Activated CD4-positive, alpha-beta T cell treated with anti-CD3 and anti-CD28 coated beads for 24 hours (primary cell): ENCODE measurements around the gene INTS15.
A peak's percentile ranks its signal among the peaks of the same experiment; 100 is the strongest.
"Not testable (repeated sequence)": the region's sequence is repeated elsewhere in the genome, so short reads cannot be mapped to it uniquely, and the experiment has no call there.

Experiments
- DNase-seq, 2 donors: peaks; one replicate each; pipeline ENCODE4 v3.0.0-alpha.2; 2020; ENCODE audit warnings: low read depth in 2 of 2

Gene INTS15

DNA sequence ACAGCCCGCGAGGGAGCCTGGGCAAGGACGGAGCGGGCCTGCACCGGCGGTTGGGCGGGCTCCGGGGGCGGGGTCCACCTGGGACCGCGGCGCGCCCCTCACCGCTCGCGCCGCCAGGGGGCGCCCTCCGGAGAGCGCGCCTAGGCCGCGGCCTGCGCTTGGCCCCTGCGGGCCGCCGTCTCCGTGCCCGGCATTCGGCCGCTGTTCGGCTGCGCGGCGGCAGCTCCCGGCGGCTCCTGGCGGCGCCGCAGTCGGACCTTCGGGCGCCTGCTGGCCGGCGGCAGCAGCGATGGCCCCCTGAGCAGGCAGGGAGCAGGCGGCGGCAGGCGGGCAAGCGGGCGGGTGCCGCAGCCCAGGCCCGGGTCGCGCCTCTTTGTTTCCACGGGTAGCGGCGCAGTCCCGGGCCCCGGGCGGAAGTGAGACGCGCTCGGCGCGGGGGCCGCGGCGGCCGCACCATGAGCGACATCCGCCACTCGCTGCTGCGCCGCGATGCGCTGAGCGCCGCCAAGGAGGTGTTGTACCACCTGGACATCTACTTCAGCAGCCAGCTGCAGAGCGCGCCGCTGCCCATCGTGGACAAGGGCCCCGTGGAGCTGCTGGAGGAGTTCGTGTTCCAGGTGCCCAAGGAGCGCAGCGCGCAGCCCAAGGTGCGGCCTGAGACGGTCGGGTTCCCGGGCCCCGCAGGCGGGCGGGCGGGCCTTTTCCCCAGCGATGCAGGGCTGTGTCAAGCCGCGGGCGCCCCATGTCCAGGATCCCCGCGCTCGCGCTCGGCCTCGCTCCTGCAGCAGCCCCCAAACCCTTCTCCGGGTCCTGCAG, at the start of gene INTS15:
Gene INTS15 (plus strand): TSS at position 193 of the 816 bp plus-strand sequence. CDS start 263 bp downstream, at position 456.
- DNase-seq, result peak; percentile 67 to 74

DNA sequence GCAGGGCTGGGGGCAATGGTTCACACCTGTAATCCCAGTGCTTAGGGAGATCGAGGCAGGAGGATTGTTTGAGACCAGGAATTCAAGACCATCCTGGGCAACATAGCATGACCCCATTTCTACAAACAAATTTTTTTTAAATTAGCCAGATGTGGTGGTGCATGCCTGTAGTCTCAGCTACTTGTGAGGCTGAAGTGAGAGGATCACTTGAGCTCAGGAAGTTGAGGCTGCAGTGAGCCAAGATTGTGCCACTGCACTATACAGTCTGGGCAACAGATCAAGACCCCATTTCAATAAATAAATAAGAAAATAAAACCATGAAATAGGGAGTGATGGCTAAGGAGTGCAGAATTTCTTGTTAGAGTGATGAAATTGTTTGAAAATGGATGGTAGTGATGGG, 47.5 kb upstream of the INTS15 start:
- DNase-seq, result no peak

DNA sequence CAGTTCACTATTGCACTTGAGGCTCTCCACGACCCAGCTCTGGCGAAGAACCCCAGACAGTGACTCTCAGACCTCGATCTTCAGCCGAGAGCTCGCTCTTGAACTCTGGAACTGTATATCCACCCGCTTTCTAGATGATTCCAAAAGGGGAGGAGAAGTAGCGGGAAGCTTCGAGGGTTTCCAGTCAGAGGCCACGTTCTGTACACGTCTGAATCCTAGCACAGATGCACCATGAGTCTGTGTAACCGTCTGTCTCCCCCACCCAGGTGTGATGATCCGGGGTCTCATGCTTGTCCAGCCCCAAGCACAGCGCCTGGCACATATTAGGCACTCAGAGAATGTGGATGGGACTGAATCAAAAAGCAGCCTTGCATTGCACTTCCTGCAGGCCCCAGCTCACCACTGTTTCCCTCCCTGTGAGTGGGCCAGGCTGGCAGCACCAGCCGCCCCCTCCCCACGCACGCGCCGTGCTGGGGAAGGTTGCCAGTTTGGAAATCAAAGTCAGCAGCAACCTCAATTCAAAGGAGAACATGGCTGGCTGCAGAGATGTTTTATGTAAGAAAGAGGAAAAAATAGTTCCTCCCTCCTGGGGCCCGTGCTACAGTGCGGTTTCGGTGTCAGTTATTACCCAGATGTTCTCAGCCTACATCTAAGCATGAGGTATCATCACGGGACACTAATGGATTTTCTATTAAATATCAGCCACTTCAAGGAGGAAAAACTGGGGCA, 44.3 kb upstream of the INTS15 start:
- no peak for DNase-seq

DNA sequence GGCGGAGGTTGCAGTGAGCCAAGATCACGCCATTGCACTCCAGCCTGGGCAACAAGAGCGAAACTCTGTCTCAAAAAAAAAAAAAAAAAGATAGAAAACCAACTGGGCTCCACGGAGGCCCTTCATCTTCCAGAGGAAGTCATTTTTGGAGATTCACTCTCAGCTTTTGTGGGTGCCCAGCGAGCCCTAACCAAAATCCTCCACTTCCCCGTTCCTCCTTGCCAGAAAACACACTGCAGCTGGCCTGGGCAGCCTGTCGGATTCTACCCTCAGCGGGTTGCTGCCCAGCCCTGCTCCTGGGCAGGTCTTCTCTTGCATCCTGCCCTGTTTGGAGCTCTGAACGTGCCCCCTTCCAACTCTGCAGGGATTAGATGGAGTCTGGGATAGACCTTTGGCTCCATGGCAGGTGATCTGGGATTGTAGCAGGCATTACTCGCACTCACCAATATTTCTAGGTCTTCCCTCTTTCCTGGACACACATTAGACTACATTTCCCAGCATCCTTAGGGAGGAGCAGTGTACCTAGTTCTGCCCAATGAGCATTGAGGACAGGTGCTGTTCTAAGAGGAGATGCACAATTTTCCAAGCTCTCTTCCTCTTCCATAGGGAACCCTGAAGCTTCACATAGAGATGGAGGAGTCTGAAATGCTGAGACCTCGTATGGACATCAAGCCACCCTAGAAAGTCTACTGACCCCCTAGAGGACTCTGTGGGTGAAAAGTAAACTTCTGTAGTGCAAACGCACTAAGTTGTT, 43.1 kb upstream of the INTS15 start:
- DNase-seq, result no peak

DNA sequence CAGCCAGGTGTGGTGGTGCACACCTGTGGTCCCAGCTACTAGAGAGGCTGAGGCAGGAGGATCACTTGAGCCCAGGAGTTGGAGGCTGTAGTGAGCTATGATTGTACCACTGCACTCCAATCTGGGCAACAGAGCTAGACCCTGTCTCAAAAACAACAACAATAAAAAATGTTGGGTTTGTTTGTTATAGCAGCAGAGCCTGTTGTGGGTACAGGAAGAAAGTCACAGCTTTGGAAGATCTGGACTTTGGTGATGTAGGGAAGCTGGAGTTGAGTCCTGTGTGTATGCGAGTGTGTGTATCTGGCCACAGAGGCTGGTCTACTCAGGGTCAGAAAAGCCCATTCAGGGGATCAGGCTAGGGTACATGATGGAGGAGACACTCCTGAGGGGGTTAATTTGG, 42.4 kb upstream of the INTS15 start:
- no peak for DNase-seq

DNA sequence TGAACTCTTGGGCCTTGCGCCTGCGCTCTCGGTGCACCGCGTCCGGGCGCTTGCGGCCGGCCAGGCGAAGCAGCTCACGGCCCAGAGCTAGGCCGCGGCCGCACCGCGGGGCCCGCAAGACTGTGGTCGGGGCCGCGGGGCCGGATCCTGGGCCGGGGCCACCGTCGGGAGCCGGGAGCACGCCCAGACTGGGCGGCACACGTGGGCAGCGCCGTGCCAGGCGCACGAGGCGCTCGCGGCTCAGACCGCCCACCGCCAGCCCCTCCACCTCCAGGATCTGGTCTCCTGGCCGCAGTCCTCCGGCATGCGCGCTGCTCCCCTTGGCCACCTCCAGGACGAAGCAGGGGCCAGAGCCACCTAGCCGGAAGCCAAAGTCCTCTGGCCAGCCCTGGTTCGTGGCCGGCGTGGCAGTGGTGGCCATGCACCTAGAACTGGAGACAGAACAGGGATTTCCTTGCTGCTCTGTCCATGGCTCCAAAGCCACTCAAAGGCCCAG, 38.8 kb upstream of the INTS15 start, which contains the start of gene GRID2IP:
Gene GRID2IP (minus strand): TSS at position 446 of the 496 bp plus-strand sequence. CDS start 25 bp downstream, at position 421.
- DNase-seq, result no peak

DNA sequence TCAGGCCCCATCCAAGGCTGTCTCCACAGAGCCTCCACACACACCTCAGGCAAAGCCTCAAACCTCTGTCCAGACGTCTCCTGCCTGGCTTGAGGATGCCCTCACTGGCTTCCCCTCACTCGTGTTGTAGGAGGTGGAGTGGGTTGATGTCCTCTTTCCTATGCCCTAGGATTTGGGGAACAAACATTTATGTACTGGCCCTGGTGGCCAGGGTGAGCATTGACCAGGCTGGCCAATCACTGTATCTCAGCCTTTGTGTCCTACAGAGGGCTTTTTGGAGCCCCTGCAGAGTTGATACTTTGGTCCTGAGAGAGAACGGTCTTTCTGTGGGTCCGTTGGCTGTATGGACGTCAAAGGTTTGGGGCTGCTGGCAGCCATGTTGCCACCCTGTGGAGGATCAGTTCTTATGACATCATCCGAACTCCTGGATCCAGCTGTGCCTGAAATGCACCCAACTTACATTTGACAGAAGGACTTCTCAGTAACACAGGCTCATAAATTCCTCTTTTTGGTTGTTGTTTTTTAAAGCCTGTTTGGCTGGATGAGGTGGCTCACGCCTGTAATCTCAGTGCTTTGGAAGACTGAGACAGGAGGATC, 36.3 kb upstream of the INTS15 start:
- DNase-seq, result no peak

DNA sequence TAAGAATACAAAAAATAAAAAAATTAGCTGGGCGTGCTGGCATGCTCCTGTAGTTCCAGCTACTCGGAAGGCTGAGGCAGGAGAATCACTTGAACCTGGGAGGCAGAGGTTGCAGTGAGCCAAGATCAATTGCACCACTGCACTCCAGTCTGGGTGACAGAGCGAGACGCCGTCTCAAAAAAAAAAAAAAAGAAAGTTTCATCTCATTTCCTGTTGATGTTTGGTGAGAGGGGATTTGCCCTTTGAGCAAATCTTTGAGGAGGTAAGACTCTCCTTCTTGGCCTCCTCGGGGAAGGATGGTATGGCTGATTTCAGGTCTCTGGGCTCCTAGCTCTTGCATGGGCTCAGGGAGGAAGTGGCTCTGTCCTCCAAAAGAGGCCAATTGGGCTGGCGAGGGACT, 35.0 kb upstream of the INTS15 start:
- no peak for DNase-seq

DNA sequence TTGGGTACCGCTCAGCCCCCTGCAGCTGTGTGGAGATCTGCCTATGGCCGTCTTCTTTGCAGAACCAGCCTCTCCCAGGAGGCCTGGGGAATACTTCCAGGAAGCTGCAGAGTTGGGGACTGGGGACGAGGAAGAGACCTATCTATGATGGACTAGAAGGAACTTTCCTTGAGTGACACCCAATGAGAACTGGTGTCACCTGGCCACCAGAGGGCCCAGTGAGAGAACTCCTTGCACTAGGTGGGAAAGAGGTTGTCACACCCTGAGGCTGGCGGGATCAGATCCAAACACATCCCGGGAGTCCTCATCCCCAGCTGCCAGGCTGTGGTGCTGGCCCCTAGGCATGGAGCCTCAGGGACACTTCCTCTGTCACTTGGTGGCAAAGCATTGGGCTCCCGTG, 33.6 kb upstream of the INTS15 start:
- no peak for DNase-seq

DNA sequence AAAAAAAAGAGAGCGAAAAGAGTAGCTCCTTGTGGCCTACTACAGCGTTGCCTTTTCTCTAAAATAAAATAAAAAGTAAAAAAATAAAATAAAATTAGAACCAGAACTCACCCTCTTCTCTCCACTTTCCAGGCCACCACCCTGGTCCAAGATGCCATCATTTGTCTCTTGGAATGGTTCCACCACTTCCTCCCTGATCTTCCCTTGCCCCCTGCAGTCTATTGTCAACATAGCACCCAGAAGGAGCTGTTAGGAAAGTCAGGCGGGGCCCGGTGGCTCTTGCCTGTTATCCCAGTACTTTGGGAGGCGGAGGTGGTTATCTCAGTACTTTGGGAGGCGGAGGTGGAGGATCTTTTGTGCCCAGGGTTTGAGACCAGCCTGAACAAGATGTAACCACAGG, 31.0 kb upstream of the INTS15 start:
- no peak for DNase-seq

DNA sequence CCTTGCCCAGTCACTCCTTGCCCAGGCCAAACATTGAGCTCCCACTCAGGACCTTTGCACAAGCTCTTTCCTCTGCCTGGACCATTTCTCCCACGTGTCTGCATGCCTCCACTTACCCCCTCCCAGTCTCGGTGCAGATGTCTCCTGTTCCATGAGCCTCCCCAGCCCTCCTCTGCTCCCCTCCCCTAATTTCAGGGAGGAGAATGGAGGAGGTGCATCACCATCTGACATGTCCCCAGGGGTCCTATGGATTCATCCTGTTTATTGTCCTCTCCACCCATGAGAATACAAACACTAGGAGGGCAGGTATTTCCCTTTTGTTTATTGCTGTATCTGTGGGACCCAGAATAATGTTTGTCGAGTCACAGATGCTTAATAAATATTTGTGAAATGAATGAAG, 29.9 kb upstream of the INTS15 start:
- no peak for DNase-seq

DNA sequence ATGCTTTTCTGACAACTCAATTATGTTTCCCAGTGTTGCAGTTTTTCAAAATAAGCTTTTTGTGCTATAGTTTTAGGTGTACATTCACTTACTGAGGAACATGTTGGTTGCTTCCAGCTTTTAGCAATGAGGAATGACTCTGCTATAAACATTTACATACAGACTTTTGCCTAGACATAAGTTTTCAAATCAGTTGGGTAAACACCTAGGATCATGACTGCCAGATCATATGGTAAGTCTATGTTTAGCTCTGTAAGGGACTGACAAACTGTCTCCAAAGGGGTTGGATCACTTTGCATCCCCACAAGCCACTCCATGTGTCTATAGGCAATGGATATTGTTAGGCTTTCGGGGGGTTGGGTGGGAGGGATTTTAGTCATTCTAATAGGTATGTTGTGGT, 27.7 kb upstream of the INTS15 start:
- DNase-seq, result no peak

DNA sequence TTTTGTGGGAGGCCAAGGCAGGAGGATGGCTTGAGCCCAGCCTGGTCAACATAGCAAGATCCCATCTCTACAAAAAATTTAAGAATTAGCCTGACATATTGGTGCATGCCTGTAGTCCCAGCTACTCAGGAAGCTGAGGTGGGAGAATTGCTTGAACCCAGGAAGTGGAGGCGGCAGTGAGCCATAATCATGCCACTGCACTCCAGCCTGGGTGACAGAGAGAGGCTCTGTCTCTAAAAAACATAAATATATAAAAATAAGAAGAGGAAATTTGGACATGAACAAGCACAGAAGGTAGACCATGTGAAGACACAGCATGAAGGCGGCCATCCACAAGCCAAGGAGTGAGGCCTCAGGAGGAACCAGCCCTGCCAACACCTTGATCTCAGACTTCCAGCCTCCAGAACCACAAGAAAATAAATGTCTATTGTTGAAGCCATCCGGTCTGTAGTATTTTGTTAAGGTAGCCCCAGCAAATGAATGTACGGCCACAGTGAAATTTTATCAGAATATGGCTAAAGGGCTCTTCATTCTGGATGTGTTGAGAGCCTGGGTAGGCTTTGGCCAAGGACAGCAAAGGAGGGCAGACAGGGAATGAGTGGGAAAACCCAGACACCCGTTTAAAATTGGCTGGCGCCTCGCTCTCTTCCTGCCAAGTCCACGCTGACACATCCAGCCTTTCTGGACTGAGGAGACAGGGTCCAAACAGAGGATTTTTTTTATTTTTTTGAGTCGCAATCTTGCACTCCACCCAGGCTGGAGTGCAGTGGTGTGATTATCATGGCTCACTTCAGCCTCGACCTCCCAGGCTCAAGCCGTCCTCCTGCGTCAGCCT, 25.7 kb upstream of the INTS15 start:
- DNase-seq, result no peak

DNA sequence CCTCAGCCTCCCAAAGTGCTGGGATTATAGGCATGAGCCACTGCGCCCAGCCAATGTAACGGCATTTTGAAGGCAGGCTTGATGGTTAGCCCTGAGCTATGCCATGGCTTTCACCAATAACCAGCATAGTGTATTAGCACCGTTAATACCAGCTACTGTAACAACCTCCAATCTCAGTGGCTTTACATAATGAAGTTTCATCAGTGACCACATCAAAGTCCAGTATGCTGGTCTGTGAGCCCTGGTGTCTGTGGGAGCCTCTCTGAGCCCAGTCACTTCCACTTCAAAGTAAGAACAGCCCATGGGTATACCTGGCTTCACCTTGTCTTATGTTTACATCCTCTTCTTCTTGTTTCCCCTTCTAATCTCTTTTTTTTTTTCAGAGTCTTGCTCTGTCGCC, 24.2 kb upstream of the INTS15 start:
- no peak for DNase-seq

DNA sequence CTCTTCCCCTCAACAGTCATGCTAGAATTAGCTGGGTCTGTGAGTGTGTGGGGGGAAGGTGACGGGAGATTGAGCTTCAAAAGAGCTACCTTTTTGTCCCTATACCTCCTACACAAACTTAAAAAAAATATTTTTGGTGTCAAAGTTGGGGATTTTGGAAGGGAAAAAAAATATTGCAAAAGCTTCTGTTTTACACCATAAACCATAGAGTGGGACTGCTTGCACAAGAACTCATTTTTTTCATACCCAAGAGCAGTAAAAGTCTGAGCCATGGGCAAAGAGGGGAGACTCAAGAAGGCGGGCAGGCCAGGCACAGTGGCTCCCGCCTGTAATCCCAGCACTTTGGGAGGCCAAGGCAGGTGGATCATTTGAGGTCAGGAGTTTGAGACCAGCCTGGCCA, 21.9 kb upstream of the INTS15 start:
- no peak for DNase-seq

DNA sequence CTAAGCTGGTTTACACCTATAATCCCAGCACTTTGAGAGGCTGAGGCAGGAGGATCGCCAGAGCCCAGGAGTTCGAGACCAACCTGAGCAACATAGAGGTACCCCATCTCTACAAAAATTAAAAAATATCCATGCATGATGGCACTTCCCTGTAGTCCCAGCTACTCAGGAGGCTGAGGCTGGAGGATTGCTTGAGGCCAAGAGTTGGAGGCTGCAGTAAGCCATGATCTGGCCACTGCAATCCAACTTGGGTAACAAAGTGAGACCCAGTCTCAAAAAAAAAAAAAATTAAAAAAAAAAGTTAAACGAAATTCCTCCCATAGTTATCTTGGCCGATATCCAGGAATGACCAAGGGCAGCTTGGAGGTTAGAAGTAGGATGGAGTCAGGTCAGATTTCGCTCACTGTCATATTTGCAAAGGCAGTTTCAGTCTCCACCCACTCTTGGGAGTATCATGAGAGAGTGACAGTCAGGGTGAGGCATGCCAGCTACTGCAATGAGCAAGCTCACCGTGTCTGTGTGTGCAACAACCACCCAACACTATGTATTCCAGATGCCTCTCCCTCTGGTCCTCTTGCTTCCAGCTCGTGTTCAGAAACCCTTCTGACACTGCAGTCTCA, 18.6 kb upstream of the INTS15 start:
- DNase-seq, result no peak

DNA sequence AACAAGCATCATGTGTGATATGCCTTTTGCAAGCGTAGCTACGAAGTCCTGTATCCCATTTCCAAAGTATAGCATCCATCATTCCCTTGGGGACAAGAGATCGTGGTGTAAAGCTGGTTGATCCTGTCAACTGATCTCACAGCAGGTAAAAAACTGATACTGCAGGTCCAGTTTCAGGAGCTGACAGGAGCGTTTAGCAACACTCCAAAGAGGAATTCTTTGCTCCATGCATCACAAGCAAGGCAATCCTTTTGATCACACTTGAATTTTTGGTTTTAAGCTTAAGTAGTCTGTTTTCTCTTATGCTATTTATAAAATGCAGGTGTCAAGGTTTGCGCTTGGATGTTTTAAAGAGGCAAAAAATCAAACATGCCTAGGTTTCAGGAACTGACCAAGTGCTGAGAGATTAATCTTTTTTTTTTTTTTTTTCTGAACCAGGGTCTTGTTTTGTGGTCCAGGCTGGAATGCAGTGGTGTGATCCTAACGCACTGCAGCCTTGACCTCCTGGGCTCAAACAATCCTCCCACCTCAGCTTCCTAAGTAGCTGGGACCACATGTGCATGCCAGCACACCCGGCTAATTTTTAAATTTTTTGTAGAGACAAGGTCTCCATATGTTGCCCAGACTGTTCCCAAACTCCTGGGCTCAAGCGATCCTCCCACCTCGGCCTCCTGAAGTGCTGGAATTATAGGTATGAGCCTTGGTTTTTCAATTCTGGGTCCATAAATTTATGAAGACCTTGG, 14.4 kb upstream of the INTS15 start:
- no peak for DNase-seq

DNA sequence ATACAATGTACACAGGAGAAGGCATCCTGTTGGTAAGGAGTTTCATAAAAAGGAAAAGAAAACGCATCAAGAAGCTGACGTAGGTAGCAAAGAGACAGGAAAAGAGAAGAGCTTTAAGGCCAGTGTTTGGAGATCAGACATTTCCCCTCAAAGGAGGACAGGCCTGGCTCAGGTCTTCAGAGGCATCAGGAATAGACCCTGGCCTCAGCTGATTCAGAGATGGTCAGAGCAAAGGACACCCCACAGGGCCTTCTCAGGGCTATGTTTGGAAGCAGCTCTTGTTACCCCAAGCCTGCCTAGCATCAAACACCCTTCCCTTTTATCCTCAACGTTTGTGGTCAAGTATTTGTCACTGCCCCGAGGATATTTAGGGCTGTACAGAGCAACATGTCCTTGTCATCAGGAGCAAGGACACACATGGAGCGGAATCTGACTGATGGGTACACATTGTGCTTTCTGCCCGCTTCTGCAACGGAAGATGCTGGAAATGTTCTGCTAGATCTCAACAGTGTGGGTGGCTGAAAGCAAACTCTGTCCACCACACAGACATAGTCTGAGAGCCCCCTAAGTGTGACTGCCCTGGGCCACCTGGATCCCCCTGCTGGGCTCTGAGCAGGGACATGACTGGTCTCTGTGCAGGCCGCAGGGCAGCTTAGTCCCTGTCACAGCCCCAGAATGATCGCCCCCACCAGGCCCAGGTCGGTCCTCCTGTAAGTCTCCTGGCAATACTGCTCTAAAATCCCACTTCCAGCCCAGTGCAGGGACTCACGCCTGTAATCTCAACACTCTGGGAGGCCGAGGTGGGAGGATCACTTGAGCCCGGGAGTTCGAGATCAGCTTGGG, 13.6 kb upstream of the INTS15 start:
- DNase-seq, result no peak

DNA sequence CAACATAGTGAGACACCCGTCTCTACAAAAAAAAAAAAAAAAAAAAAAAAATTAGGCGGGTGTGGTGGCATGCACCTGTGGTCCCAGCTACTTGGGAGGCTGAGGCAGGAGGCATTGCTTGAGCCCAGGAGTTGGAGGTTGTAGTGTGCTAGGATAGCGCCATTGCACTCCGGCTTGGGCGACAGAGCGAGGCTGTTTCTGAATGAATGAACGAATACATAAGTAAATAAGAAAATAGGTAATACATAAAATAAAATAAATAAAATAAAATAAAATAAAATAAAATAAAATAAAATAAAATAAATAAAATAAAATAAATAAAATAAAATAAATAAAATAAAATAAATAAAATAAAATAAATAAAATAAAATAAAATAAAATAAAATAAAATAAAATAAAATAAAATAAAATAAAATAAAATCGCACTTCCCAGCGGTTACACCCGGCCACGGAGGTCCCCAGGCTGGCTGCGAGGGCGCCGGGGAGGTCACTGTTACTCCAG, 12.9 kb upstream of the INTS15 start:
- not testable (repeated sequence) for DNase-seq
